GM19438 (cell line): ENCODE results near the gene SIRT7.

Experiments
- ATAC-seq: cut with Tn5 transposase; IDR thresholded peaks from one replicate; pipeline ENCODE4 v1.9.1; 2021; ENCODE audit warnings: low read depth; ENCODE audit not compliant: unreplicated experiment

Gene SIRT7

DNA sequence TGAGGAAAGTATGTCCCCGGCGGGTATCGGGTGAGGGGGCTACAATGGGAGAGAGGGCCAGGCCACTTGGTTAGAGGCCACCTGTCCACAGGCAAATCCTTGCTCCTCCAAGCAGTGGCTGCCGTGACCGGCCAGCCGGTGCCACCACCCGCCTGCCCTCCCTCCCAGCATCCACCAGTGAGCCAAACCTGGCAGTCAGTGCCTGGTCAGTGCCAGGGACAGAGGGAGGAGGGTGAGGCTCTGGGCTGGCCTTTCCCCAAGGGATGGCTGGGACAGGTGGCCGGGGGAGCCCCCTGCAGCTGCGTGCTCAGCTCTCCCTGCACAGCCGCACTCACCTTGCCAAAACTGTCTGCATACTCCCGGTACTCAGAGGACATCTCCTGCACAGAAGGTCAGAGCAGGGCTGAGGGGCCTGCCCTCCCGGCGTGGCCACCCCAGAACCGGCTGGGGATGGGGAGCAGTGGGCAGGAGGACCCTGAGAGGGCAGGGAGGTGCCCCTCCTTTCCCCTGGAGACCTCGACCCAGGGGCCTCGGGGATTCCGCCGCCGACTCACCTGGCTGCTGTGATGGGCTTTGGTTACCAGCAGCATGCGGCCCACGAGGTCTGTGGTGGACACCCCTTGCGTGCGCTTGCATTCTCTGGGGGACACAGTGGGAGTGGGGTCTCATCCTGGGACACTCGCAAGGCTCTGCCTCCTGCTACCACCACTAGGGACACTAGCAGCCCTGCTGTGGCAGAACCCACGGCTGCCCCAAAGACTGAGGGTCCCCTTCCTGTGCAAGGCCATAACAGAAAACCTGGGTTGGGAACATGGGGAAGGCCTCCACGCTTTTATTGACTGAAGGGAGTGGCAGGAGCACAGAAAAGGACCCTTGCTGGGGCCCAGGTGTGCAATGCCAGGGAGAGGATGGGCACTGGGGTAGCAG, 10.5 kb downstream of the SIRT7 start:
- ATAC-seq = no peak

- no peak for ATAC-seq
Observed at GRCh38 chr17:81906476-81907218, 11.3 kb downstream of the SIRT7 start.

GRCh38 chr17:81905993-81906392, 12.0 kb downstream of the SIRT7 start:
- no peak for ATAC-seq

- ATAC-seq = no peak
Observed at GRCh38 chr17:81905424-81905875, 12.5 kb downstream of the SIRT7 start.

DNA sequence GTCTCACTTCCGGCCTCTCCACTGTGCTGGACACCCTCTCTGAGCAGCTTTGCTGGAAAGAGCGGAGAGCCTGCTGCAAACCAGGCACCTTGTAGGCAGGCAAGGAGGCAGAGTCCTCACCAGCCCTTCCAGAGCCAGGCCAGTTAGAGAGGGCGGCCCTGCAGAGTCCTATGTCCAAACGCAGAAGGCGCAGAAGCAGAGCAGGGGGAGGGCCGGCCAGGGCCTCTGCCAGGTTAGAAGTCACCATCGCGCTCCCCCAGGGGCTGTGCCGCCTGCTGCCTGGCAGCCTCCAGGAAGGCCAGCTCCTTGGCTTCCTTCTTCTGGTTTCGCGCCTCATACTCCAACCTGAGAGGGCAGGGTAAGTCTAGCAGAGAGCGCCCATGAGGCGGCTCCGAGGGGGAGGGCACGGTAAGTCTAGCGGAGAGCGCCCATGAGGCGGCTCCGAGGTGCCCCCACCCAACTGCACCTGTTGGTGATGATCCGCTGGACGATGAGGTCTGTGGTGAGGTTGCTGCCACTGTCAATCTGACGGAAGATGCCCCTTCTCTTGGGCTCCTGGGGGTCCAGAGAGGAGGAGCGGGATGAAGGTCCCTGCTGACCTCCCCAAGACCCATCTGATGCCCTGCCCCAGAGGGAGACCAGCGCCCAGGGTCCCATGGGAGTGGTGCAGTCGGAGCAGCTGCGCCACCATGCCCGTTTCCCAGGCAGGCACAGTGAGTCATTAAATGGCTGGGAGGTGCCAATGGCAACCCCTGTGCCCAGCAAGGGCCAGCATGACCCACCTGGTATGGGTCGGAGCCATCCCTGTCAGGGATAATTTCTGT, 13.2 kb downstream of the SIRT7 start:
- ATAC-seq = no peak

DNA sequence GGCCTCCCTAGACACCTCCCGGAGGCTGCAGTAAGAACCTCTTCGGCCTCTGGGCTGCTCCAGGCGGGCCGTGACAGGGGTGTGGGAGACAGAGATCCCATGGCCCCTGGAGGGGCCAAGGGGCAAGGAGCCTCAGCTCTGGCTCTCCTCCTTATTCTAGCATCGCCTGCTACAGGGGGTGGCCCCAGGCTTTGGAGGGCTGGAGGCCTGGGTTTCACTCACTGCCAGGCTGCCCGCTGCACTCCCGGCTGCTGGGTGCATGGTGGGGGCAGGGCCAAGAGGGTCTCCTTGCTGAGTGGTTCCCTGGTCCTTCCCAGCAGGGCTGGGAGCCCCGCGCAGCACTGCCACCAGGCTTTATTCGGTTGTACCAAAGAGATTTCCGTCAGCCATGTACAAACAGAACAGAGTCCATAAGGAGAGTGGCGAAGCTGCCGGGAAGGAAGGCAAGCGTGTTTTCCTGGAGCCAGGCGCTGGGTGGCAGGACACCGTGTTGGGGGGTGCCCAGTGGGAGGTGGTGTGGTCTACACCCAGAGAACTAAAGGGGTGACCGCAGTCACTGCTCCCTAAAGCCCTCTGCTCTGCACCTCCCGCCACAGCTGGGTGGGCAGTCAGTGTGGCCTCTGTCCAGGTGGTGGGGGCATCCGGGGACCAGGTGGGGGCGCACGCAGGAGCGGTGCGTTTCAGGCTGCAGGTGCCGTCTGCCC, 13.9 kb downstream of the SIRT7 start:
- no peak for ATAC-seq

- no peak for ATAC-seq
Observed at GRCh38 chr17:81903415-81903831, 14.6 kb downstream of the SIRT7 start.

GRCh38 chr17:81902653-81903414, 15.1 kb downstream of the SIRT7 start:
- no peak for ATAC-seq

DNA sequence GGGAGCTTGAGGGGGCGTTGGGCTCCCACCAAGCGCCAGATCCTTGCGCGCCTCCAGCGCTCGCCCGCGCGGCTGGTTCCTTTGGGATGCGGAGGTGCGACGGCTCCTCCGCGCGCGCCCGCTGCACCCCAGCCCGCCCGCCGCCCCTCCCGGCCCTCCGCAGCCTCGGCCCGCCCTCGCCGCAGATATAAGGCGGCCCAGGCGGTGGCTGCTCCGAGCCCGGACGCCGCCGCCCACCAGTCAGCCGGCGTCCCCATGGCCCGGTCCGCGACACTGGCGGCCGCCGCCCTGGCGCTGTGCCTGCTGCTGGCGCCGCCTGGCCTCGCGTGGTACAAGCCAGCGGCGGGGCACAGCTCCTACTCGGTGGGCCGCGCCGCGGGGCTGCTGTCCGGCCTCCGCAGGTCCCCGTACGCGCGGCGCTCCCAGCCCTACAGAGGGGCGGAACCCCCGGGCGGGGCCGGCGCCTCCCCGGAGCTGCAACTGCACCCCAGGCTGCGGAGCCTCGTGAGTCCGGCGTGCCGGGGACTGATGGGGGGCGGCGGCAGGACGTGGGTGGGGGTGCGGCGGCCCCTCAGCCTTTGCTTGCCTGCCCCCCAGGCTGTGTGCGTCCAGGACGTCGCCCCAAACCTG, 15.8 kb downstream of the SIRT7 start, which contains the start of gene NPB:
Gene NPB (plus strand): TSS at position 216 of the 630 bp plus-strand sequence. CDS start 40 bp downstream, at position 256.
- ATAC-seq = no peak

DNA sequence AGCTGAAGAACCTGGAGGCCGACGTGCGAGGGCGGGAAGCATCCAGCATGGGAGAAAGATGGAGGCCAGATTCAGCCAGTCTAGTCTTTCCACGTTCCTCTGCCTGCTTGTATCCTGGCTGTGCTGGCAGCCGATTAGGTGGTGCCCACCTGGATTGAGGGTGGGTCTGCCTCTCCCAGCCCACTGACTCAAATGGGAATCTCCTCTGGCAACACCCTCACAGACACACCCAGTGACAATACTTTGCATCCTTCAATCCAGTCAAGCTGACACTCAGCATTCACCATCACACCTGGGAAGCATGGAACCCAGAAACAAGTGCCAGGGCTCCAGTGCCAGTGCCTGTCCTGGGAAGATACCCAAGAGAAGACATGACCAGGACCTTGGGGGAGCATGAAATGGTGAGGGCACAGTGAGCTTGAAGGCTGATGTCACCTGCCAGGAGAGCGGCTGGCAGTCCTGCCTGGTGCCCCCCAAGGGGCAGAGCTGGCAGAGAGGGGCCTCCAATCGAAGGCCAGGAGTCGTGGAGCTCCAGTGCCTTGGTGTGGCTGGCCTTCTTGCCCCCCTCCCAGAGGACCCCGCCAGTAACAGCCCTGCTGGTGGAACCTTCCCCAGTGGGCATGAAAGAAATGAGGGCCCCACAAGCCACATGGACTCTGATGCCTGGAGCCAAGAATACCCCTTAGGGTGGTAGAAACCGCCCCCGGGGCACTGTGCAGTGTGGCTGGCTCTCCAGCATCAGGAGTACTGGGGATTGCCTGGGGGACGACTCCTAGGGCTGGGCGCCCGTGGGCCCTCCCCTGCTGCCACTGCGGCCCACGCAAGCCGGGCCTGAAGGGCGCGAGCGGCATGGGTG, 16.6 kb downstream of the SIRT7 start:
- no peak for ATAC-seq

GRCh38 chr17:81900181-81900820, 17.7 kb downstream of the SIRT7 start:
- ATAC-seq = no peak

DNA sequence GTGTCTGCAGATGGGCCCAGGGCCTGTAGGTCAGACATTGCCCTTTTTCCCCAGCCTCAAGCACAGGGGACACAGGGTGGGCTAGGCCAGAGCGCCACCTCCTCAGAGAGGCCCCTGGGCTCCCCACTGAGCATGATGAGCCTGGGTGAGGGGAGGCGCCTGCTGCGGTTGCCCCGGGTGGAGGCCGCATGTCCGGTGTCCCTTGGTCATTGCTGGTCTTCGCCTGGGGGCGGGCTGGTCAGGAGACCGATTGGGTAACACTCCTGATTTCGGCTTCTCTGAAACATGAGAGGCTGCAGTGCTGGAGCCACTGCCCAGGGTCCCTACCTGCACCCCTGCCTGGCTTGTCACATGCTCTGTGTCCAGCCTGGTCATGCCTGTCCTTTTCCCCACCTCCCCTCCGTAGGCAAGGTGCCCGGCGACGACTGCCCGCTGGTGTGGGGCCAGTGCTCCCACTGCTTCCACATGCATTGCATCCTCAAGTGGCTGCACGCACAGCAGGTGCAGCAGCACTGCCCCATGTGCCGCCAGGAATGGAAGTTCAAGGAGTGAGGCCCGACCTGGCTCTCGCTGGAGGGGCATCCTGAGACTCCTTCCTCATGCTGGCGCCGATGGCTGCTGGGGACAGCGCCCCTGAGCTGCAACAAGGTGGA, 18.3 kb downstream of the SIRT7 start:
- ATAC-seq = no peak

GRCh38 chr17:81898885-81899284, 19.1 kb downstream of the SIRT7 start:
- ATAC-seq = no peak

DNA sequence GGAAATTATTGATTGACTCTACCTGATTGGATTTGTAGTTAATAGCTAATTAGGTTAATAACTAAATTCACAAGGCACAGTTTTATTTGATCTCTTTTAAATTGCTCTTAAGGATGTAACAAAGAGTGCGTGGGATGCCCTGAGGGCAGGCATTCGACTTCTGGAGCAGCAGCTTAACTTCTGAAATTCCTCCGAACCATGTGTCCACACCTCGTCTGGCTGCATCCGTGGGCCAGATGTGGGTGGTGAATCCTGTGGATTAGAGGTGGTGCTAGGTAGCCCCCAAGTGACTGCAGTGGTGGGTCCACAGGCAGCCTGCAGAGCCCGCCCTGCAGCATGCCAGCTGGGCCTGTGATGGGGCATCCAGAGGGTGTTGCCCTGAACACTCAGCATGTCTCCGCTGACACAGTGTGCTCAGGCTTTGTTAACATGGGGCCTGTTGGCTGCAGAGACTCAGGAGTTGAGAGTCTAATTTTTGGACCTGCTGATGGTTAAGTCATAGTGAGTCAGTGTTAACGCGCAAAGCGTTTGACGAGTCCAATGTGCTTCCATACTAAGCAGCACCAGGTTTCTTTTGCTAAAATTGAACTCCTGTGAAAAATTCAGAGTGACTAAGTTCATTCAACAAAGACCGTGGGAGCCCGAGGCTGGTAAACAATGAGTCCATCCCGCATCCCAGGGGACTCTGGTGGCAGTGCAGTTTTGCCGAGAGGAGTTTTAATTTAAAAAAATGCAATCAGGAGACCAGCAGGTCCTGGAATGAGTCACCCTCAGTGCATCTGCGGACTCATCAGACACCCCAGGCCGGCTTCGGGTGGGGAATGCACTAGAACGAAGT, 19.7 kb downstream of the SIRT7 start:
- ATAC-seq = no peak

DNA sequence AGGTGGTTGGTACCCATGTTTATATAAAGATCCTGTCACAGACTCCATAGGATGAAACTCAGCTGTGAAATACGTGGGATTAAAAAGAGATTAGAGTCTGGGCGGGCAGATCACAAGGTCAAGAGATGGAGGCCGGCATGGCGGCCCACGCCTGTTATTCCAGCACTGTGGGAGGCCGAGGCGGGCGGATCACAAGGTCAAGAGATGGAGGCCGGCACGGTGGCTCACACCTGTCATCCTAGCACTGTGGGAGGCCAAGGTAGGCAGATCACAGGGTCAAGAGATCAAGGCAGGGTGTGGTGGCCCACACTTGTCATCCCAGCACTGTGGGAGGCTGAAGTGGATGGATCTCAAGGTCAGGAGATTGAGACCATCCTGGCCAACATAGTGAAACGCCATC, 22.6 kb downstream of the SIRT7 start:
- ATAC-seq = no peak

DNA sequence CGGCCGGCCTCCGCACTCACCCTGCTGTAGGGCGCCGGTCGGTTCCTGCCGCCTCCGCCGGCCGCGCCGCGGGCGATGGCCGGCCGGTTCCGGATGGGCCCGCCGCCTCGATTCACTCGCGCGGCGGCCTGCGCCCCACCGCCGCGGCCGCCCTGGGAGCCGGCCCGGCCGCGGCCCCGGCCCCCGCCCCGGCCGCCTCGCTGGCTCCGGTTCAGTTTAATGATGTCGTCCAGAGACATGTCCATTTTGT, 26.7 kb downstream of the SIRT7 start:
- ATAC-seq = peak; percentile 2
